A673 (cell line): ENCODE data around the gene EDEM3. TPM values are rescaled to one million over a fixed set of nuclear protein-coding genes. Genes with fewer than 3 reads are reported as not detected.

Experiments
- BruUV-seq: library from RNA; stranded (reverse); fragments of 400-500 nt; replicated peaks from 2 replicates; lab custom pipeline; 2021; lab: Mats Ljungman, UMichigan
- CTCF ChIA-PET: fragments of 300-600 bp; sonication (Branson Sonifier 250); formaldehyde crosslinking; loops from one replicate; lab custom pipeline; 2022; ENCODE audit warnings: antibody characterized with exemption; lab: Charles Lee
- POLR2A ChIA-PET: fragments of 300-600 bp; sonication (Branson Sonifier 250); formaldehyde crosslinking; loops from one replicate; lab custom pipeline; 2022; ENCODE audit warnings: antibody characterized with exemption; ENCODE audit not compliant: low non-redundant PET; lab: Charles Lee
- DNase-seq: peaks from one replicate; pipeline ENCODE4 v3.0.0-alpha.2; 2015; ENCODE audit warnings: low spot score
- H3K27ac ChIP-seq: fragments of 200-600 bp; sonication (generic); 2 replicates; pipeline ENCODE4 v1.5.1; 2016; ENCODE audit warnings: mixed run types, low read depth, mild to moderate bottlenecking, mixed read lengths, antibody characterized with exemption, low read length; ENCODE audit not compliant: poor library complexity, severe bottlenecking
- H3K27me3 ChIP-seq: fragments of 200-600 bp; sonication (generic); replicated peaks from 2 replicates; pipeline ENCODE4 v1.6.1; 2017; ENCODE audit warnings: mixed run types, low read depth, mild to moderate bottlenecking, mixed read lengths, antibody characterized with exemption, low read length; ENCODE audit not compliant: insufficient read depth, poor library complexity
- H3K36me3 ChIP-seq: fragments of 200-600 bp; sonication (generic); 2 replicates; pipeline ENCODE4 v1.6.1; 2016; ENCODE audit warnings: mixed run types, mild to moderate bottlenecking, mixed read lengths, antibody characterized with exemption, low read length; ENCODE audit not compliant: insufficient read depth, poor library complexity, severe bottlenecking
- H3K4me1 ChIP-seq: fragments of 200-600 bp; sonication (generic); 2 replicates; pipeline ENCODE4 v1.6.1; 2017; ENCODE audit warnings: mixed run types, mild to moderate bottlenecking, mixed read lengths, antibody characterized with exemption, low read length; ENCODE audit not compliant: insufficient read depth, poor library complexity, severe bottlenecking
- H3K4me3 ChIP-seq: fragments of 200-600 bp; sonication (generic); 2 replicates; pipeline ENCODE4 v1.5.1; 2016; ENCODE audit warnings: low read depth, mixed run types, mild to moderate bottlenecking, mixed read lengths, low read length; ENCODE audit not compliant: poor library complexity, severe bottlenecking
- H3K9me3 ChIP-seq: fragments of 200-600 bp; sonication (generic); 2 replicates; pipeline ENCODE4 v1.6.1; 2016; ENCODE audit warnings: mixed run types, low read depth, mild to moderate bottlenecking, mixed read lengths, antibody characterized with exemption, low read length; ENCODE audit not compliant: poor library complexity, severe bottlenecking
- CTCF ChIP-seq: fragments of 300-800, 200-600 bp; sonication (generic); conservative IDR thresholded peaks from 2 replicates; pipeline ENCODE4 v1.5.1; 2017; ENCODE audit warnings: low read depth, mild to moderate bottlenecking, antibody characterized with exemption, low read length, moderate library complexity, mixed read lengths
- EZH2 ChIP-seq: fragments of 200-600 bp; sonication (generic); IDR thresholded peaks from 2 replicates; pipeline ENCODE4 v1.6.1; 2017; ENCODE audit warnings: borderline replicate concordance, low read depth, mild to moderate bottlenecking, mixed read lengths, antibody characterized with exemption, low read length; ENCODE audit not compliant: poor library complexity, severe bottlenecking
- intact Hi-C: fragments of 100-400 bp; cut with micrococcal nuclease; formaldehyde crosslinking; loops from one replicate; pipeline ENCODE4 v1.10.0; 2022; ENCODE audit not compliant: unreplicated experiment
- total RNA-seq: library from RNA; stranded (reverse); gene quantifications from 2 replicates; pipeline ENCODE4 v1.2.3, GENCODE V29; 2021

Gene EDEM3
- total RNA-seq, 1 experiment from 2014 or later: 24.3 TPM

DNA sequence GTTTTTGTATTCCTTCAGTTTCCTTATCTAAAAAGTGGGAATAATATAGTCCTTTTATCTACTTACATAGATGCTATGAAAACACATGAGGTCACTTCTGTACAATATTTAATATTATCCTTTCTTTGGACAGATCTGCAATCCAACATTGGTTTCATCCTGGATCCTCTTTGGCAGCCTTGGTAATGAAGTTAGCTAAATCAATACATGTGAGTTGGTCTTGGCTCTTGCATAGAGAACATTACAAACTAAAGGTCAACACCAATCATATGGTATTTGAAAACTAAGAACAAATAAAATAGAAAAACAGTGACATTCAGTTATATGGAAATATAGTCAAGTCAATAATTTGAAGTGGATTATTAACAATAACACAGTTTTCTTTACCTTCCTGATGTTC lies 3.2 kb upstream of the EDEM3 start:
- CTCF ChIA-PET: no interaction called here
- H3K4me1 ChIP-seq: peaks cover 8% of the 10 kb centered on the region
- no peak for DNase-seq
- H3K27ac ChIP-seq: no peak overlapping the region
- no peaks in the 10 kb centered on the region for H3K36me3 ChIP-seq
- POLR2A ChIA-PET: no interaction called here
- TF ChIP-seq CTCF (no peak), EZH2 (no peak)
- intact Hi-C loops: no loop called here
- no TSS peak for BruUV-seq
- H3K27me3 ChIP-seq: no peaks in the 10 kb centered on the region
- no peaks in the 10 kb centered on the region for H3K9me3 ChIP-seq
- H3K4me3 ChIP-seq: no peak overlapping the region

DNA sequence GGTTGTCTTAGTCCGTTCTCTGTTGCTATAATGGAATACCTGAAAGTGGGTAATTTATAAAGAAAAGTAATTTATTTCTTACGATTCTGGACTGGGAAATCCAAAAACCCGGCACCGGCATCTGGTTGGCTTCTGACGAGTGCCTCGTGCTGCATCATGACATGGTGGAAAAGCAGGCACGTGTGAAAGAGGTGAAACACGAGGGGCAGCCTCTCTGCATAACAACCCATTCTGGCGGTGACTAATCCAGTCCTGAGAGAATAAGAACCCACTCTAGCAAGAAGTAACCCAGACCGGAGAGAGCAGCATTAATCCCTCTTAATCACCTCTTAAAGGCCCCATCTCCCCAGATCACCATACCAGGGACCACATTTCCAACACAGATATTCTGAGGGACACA lies 2.7 kb upstream of the EDEM3 start:
- no peak overlapping the region for H3K27ac ChIP-seq
- CTCF ChIA-PET: no interaction called here
- peaks cover 10% of the 10 kb centered on the region for H3K4me1 ChIP-seq
- no peaks in the 10 kb centered on the region for H3K27me3 ChIP-seq
- no peaks in the 10 kb centered on the region for H3K36me3 ChIP-seq
- no peak overlapping the region for H3K4me3 ChIP-seq
- POLR2A ChIA-PET: no interaction called here
- intact Hi-C loops: no loop called here
- DNase-seq: no peak
- no peaks in the 10 kb centered on the region for H3K9me3 ChIP-seq
- no peak for TF ChIP-seq CTCF
- TF ChIP-seq EZH2: no peak
- BruUV-seq: no TSS peak

GRCh38 chr1:184755226-184756065 lies 788 bp upstream of the EDEM3 start:
- intact Hi-C loops: no loop called here
- ChIA-PET POLR2A (no interaction called here), CTCF (no interaction called here)
- no peaks in the 10 kb centered on the region for H3K27me3 ChIP-seq
- H3K4me3 ChIP-seq: peak overlapping the region; percentile 86
- H3K36me3 ChIP-seq: no peaks in the 10 kb centered on the region
- TF ChIP-seq CTCF: no peak
- TF ChIP-seq EZH2: no peak
- H3K27ac ChIP-seq: peak overlapping the region; percentile 32
- peaks cover 10% of the 10 kb centered on the region for H3K4me1 ChIP-seq
- DNase-seq: peak; percentile 40
- H3K9me3 ChIP-seq: no peaks in the 10 kb centered on the region
- no TSS peak for BruUV-seq
